SK-N-SH (cell line): ENCODE measurements around the gene MPPED2. TPM values are rescaled to one million over a fixed set of nuclear protein-coding genes. Genes with fewer than 3 reads are reported as not detected.

ENCODE experiments used
- CTCF ChIA-PET: fragments of 300-600, 350-600 bp; formaldehyde crosslinking; extraction: SDS; loops from one replicate; lab custom pipeline; 2021; lab: Yijun Ruan, JAX
- POLR2A ChIA-PET: fragments of 350-600 bp; sonication (Branson Sonifier 250); formaldehyde crosslinking; extraction: SDS; loops from one replicate; lab custom pipeline; 2020; ENCODE audit warnings: antibody characterized with exemption, inconsistent platforms; lab: Yijun Ruan, JAX
- DNase-seq: peaks from one replicate; pipeline ENCODE4 v3.0.0; 2012
- H2AFZ ChIP-seq: fragments of 200-600 bp; sonication (generic); 2 replicates; pipeline ENCODE4 v1.8.1; 2016; ENCODE audit warnings: antibody characterized with exemption, mild to moderate bottlenecking, low read depth
- H3F3A ChIP-seq: fragments of 200-600 bp; sonication (generic); replicated peaks from 2 replicates; pipeline ENCODE3; 2016; ENCODE audit warnings: antibody characterized with exemption, mild to moderate bottlenecking; ENCODE audit not compliant: insufficient read depth
- H3K27ac ChIP-seq, 2 experiments: fragments of 200-500 bp in 1 of 2; fragments of 200-600 bp in 1 of 2; sonication (Bioruptor generic) in 1 of 2; sonication (generic), shearing (Covaris generic) in 1 of 2; 2 replicates each; pipeline versions ENCODE4 v1.5.1 to v1.6.1; 2014 to 2016; ENCODE audit warnings: low read depth in 2 of 2, inconsistent platforms in 1 of 2, low read length in 1 of 2, mild to moderate bottlenecking in 1 of 2, mixed read lengths in 1 of 2
- H3K27me3 ChIP-seq: fragments of 200-600 bp; sonication (generic), shearing (Covaris generic); 2 replicates; pipeline ENCODE4 v1.6.1; 2016; ENCODE audit warnings: mixed run types; ENCODE audit not compliant: insufficient read depth
- H3K36me3 ChIP-seq, 2 experiments: fragments of 200-500 bp in 1 of 2; fragments of 200-600 bp in 1 of 2; sonication (Bioruptor generic) in 1 of 2; sonication (generic) in 1 of 2; replicated peaks in 1 of 2; 2 replicates each; pipeline versions ENCODE3 to v1.5.1; 2014 to 2016; ENCODE audit warnings: low read length in 1 of 2, mild to moderate bottlenecking in 1 of 2; ENCODE audit not compliant: insufficient read depth in 2 of 2, control insufficient read depth in 1 of 2
- H3K4me1 ChIP-seq, 2 experiments: fragments of 200-500 bp in 1 of 2; fragments of 200-600 bp in 1 of 2; sonication (Bioruptor generic) in 1 of 2; sonication (generic), shearing (Covaris generic) in 1 of 2; 2 replicates each; pipeline versions ENCODE4 v1.5.1 to v1.6.1; 2014 to 2016; ENCODE audit warnings: low read depth in 1 of 2, low read length in 1 of 2, mixed run types in 1 of 2; ENCODE audit not compliant: insufficient read depth in 2 of 2, control insufficient read depth in 1 of 2
- H3K4me2 ChIP-seq: fragments of 200-600 bp; sonication (generic), shearing (Covaris generic); 2 replicates; pipeline ENCODE4 v1.6.1; 2017; ENCODE audit warnings: mixed run types
- H3K4me3 ChIP-seq, 2 experiments: fragments of 200-500 bp in 1 of 2; fragments of 200-600 bp in 1 of 2; sonication (Bioruptor generic) in 1 of 2; sonication (generic), shearing (Covaris generic) in 1 of 2; 2 replicates each; pipeline versions ENCODE4 v1.5.1 to v1.8.1; 2014 to 2016; ENCODE audit warnings: low read depth in 2 of 2, inconsistent platforms in 1 of 2, low read length in 1 of 2, mild to moderate bottlenecking in 1 of 2, mixed read lengths in 1 of 2, moderate library complexity in 1 of 2
- H3K79me2 ChIP-seq: fragments of 200-600 bp; sonication (generic); 2 replicates; pipeline ENCODE4 v1.8.1; 2017; ENCODE audit warnings: mild to moderate bottlenecking; ENCODE audit not compliant: insufficient read depth
- H3K9ac ChIP-seq: fragments of 200-600 bp; sonication (generic); 2 replicates; pipeline ENCODE4 v1.6.1; 2017; ENCODE audit warnings: mixed run types
- H3K9me2 ChIP-seq: fragments of 200-600 bp; sonication (generic); 2 replicates; pipeline ENCODE4 v1.6.1; 2017; ENCODE audit warnings: mixed run types
- H3K9me3 ChIP-seq: fragments of 200-600 bp; sonication (generic); 2 replicates; pipeline ENCODE4 v1.6.1; 2017; ENCODE audit warnings: mixed run types, mild to moderate bottlenecking, moderate library complexity
- H4K20me1 ChIP-seq: fragments of 200-600 bp; sonication (generic); 2 replicates; pipeline ENCODE4 v1.6.1; 2017; ENCODE audit warnings: mild to moderate bottlenecking, mixed run types; ENCODE audit not compliant: insufficient read depth
- CHD2 ChIP-seq: fragments of 150-350 bp; IDR thresholded peaks from 2 replicates; pipeline ENCODE4 v1.6.1; 2018; ENCODE audit warnings: low read length; ENCODE audit not compliant: partially characterized antibody
- ELF1 ChIP-seq: IDR thresholded peaks from 2 replicates; pipeline ENCODE4 v1.4.0; 2012
- EP300 ChIP-seq, 2 experiments: IDR thresholded peaks; 2 replicates each; pipeline versions ENCODE4 v1.4.0 to v1.6.1; 2012; ENCODE audit warnings: borderline replicate concordance in 1 of 2, low read depth in 1 of 2, low read length in 1 of 2
- FOXJ3 ChIP-seq: sonication (generic); formaldehyde crosslinking; IDR thresholded peaks from 2 replicates; pipeline ENCODE4 v1.5.1; 2020; ENCODE audit warnings: mild to moderate bottlenecking, missing genetic modification reagents
- FOXM1 ChIP-seq: IDR thresholded peaks from 2 replicates; pipeline ENCODE4 v1.4.0; 2012; ENCODE audit warnings: low read depth, mild to moderate bottlenecking
- GABPA ChIP-seq: IDR thresholded peaks from 2 replicates; pipeline ENCODE4 v1.4.0; 2012; ENCODE audit warnings: low read depth, mild to moderate bottlenecking
- GATA2 ChIP-seq: sonication (generic); formaldehyde crosslinking; IDR thresholded peaks from 2 replicates; pipeline ENCODE4 v1.5.0; 2020; ENCODE audit warnings: mild to moderate bottlenecking, missing genetic modification reagents
- MXI1 ChIP-seq: IDR thresholded peaks from 2 replicates; pipeline ENCODE4 v1.6.1; 2012; ENCODE audit warnings: mild to moderate bottlenecking, low read depth, low read length, improper control_type of control experiment
- RFX5 ChIP-seq: IDR thresholded peaks from 2 replicates; pipeline ENCODE4 v1.6.1; 2012; ENCODE audit warnings: mild to moderate bottlenecking, improper control_type of control experiment, low read length
- YY1 ChIP-seq: IDR thresholded peaks from 2 replicates; pipeline ENCODE4 v1.4.0; 2012; ENCODE audit warnings: low read depth, mild to moderate bottlenecking
- polyA plus RNA-seq, 3 experiments: library from polyadenylated mRNA; depleted of rRNA; stranded (reverse); fragments of >200 nt; gene quantifications; 2 replicates each; pipeline ENCODE4 v1.2.3, GENCODE V29; 2012
- TF ChIP-seq, protein P1 (sequence below): fragments of 150-350 bp; IDR thresholded peaks from 2 replicates; pipeline ENCODE4 v1.6.1; 2016; ENCODE audit warnings: mild to moderate bottlenecking, low read depth, low read length
- TF ChIP-seq, protein P2 (sequence below): IDR thresholded peaks from 2 replicates; pipeline ENCODE4 v1.4.0; 2012; ENCODE audit warnings: low read depth, borderline replicate concordance
- TF ChIP-seq, protein P3 (sequence below): fragments of 150-350 bp; IDR thresholded peaks from 2 replicates; pipeline ENCODE4 v1.6.1; 2017; ENCODE audit warnings: antibody characterized with exemption, low read length, low read depth, borderline replicate concordance
- TF ChIP-seq, protein P4 (sequence below): IDR thresholded peaks from 2 replicates; pipeline ENCODE4 v1.4.0; 2012; ENCODE audit warnings: low read depth, borderline replicate concordance

MPPED2 gene
- polyA plus RNA-seq, 1 of the 3 experiments (the other 2 are of a cell fraction): 0.05 TPM

DNA sequence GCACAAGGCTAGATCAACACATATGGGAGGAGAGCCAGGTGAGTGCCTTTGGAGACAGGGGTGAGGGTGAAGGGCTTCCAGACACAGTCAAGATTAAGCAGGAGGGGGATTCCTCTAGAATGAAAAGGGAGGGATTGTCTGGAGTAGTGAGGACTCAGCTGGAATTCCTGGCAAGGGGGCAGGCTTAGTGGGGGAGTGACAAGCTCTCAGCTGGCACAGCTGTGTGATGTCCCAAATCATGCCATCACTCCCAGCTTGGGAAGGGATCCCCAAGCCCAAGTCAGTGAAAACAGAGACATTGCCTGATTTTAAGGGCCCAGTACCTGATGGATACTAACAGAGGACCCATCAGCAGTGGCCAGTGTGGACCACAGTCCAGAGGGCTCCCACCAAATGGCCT, 119.0 kb downstream of the MPPED2 start:
- H2AFZ ChIP-seq: no peak overlapping the region
- DNase-seq: no peak
- H3K36me3 ChIP-seq: no peaks in the 10 kb centered on the region
- H3K9me3 ChIP-seq: no peaks in the 10 kb centered on the region
- CTCF ChIA-PET: no interaction called here
- H3K9ac ChIP-seq: no peak overlapping the region
- H3K4me2 ChIP-seq: no peak overlapping the region
- H3K79me2 ChIP-seq: no peaks in the 10 kb centered on the region
- no peak overlapping the region; a peak in 1 of 4 replicates for H3K27ac ChIP-seq
- H3K9me2 ChIP-seq: no peaks in the 10 kb centered on the region
- TF ChIP-seq GATA2 (CRISPR knock-in tag) (no peak), GABPA (no peak), ELF1 (no peak), FOXJ3 (CRISPR knock-in tag) (no peak), YY1 (no peak), EP300 (IDR thresholded peaks at IDR 0.05; ENCODE audit: borderline replicate concordance in 1 of 2, low read depth in 1 of 2, low read length in 1 of 2) (no peak), CHD2 (no peak), RFX5 (no peak), MXI1 (no peak), FOXM1 (no peak)
- TF ChIP-seq, protein P1, sequence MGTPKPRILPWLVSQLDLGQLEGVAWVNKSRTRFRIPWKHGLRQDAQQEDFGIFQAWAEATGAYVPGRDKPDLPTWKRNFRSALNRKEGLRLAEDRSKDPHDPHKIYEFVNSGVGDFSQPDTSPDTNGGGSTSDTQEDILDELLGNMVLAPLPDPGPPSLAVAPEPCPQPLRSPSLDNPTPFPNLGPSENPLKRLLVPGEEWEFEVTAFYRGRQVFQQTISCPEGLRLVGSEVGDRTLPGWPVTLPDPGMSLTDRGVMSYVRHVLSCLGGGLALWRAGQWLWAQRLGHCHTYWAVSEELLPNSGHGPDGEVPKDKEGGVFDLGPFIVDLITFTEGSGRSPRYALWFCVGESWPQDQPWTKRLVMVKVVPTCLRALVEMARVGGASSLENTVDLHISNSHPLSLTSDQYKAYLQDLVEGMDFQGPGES: no peak
- TF ChIP-seq, protein P2, sequence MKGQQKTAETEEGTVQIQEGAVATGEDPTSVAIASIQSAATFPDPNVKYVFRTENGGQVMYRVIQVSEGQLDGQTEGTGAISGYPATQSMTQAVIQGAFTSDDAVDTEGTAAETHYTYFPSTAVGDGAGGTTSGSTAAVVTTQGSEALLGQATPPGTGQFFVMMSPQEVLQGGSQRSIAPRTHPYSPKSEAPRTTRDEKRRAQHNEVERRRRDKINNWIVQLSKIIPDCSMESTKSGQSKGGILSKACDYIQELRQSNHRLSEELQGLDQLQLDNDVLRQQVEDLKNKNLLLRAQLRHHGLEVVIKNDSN: no peak
- TF ChIP-seq, protein P3, sequence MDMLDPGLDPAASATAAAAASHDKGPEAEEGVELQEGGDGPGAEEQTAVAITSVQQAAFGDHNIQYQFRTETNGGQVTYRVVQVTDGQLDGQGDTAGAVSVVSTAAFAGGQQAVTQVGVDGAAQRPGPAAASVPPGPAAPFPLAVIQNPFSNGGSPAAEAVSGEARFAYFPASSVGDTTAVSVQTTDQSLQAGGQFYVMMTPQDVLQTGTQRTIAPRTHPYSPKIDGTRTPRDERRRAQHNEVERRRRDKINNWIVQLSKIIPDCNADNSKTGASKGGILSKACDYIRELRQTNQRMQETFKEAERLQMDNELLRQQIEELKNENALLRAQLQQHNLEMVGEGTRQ: no peak
- TF ChIP-seq, protein P4, sequence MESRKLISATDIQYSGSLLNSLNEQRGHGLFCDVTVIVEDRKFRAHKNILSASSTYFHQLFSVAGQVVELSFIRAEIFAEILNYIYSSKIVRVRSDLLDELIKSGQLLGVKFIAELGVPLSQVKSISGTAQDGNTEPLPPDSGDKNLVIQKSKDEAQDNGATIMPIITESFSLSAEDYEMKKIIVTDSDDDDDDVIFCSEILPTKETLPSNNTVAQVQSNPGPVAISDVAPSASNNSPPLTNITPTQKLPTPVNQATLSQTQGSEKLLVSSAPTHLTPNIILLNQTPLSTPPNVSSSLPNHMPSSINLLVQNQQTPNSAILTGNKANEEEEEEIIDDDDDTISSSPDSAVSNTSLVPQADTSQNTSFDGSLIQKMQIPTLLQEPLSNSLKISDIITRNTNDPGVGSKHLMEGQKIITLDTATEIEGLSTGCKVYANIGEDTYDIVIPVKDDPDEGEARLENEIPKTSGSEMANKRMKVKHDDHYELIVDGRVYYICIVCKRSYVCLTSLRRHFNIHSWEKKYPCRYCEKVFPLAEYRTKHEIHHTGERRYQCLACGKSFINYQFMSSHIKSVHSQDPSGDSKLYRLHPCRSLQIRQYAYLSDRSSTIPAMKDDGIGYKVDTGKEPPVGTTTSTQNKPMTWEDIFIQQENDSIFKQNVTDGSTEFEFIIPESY: no peak
- TF ChIP-seq, all 33 proteins: peak for 0
- Histone ChIP-seq H3K4me3 (no peak overlapping the region), H3K27me3 (no peaks in the 10 kb centered on the region), H4K20me1 (no peaks in the 10 kb centered on the region), H3K4me1 (no peaks in the 10 kb centered on the region; a peak in 1 of 4 replicates), H3F3A (no peaks in the 10 kb centered on the region)
- POLR2A ChIA-PET: no interaction called here
